NT2/D1 (cell line): ENCODE results near the gene IL1RN.
"Not testable (repeated sequence)": the region's sequence is repeated elsewhere in the genome, so short reads cannot be mapped to it uniquely, and the experiment has no call there.

Experiments used
- DNase-seq: peaks from one replicate; pipeline ENCODE4 v3.0.0-alpha.2; 2011; ENCODE audit warnings: low read depth, low spot score
- H3K27me3 ChIP-seq: 2 replicates; pipeline ENCODE4 v1.6.0; 2011; ENCODE audit warnings: mild to moderate bottlenecking; ENCODE audit not compliant: insufficient read length, insufficient read depth
- H3K36me3 ChIP-seq: 2 replicates; pipeline ENCODE4 v1.6.1; 2011; ENCODE audit warnings: mild to moderate bottlenecking, low read length, mixed read lengths; ENCODE audit not compliant: insufficient read depth, insufficient read length
- H3K4me1 ChIP-seq: 2 replicates; pipeline ENCODE4 v1.5.1; 2011; ENCODE audit not compliant: insufficient read depth, insufficient read length
- H3K4me3 ChIP-seq: 2 replicates; pipeline ENCODE4 v1.5.1; 2011; ENCODE audit warnings: low read depth; ENCODE audit not compliant: insufficient read length
- H3K9ac ChIP-seq: 2 replicates; pipeline ENCODE4 v1.6.0; 2011; ENCODE audit warnings: low read depth; ENCODE audit not compliant: insufficient read length
- H3K9me3 ChIP-seq: 2 replicates; pipeline ENCODE4 v1.5.1; 2011; ENCODE audit warnings: mild to moderate bottlenecking, low read length; ENCODE audit not compliant: insufficient read depth
- SUZ12 ChIP-seq: IDR thresholded peaks from 2 replicates; pipeline ENCODE4 v1.6.1; 2011; ENCODE audit not compliant: insufficient read length, insufficient read depth; ENCODE audit errors: extremely low read depth
- YY1 ChIP-seq: IDR thresholded peaks from 2 replicates; pipeline ENCODE4 v1.6.1; 2011; ENCODE audit not compliant: insufficient read length, insufficient read depth
- ZNF274 ChIP-seq: IDR thresholded peaks from 2 replicates; pipeline ENCODE4 v1.6.1; 2011; ENCODE audit warnings: mild to moderate bottlenecking, low read depth, low read length

Gene IL1RN

GRCh38 chr2:113084249-113085000 lies 43.0 kb upstream of the IL1RN start:
- DNase-seq, result no peak
- H3K9ac ChIP-seq, result no peak overlapping the region
- TF ChIP-seq YY1 (no peak), SUZ12 (no peak), ZNF274 (no peak)
- no peaks in the 10 kb centered on the region for H3K4me1 ChIP-seq
- H3K4me3 ChIP-seq, result no peak overlapping the region
- H3K9me3 ChIP-seq, result no peaks in the 10 kb centered on the region
- no peaks in the 10 kb centered on the region for H3K36me3 ChIP-seq
- no peaks in the 10 kb centered on the region for H3K27me3 ChIP-seq

DNA sequence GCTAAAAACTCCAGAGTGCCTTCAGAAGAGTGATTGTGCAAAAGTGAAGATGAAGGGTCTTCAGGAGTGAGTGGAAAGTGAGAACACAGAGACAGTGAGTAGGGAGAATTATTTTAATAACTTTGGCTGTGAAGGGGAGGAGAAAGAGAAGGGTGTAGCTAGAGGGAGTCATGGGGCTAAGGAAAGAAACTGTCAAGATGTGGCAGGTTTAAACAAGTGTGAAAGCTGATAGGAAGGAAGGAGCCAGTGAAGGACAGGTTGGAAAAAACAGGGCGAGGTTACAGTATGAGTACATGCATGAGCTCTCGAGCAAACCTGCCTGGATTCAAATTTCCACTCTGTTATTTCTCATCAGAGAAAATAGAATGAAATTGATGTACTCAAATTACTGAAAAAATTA lies 41.9 kb upstream of the IL1RN start:
- Histone ChIP-seq H3K9me3 (no peaks in the 10 kb centered on the region), H3K9ac (no peak overlapping the region), H3K4me1 (no peaks in the 10 kb centered on the region), H3K27me3 (no peaks in the 10 kb centered on the region), H3K4me3 (no peak overlapping the region), H3K36me3 (no peaks in the 10 kb centered on the region)
- DNase-seq, result no peak
- TF ChIP-seq YY1 (no peak), ZNF274 (no peak), SUZ12 (no peak)

- TF ChIP-seq ZNF274 (no peak), SUZ12 (no peak), YY1 (no peak)
- H3K9ac ChIP-seq, result no peak overlapping the region
- H3K4me3 ChIP-seq, result no peak overlapping the region
- H3K27me3 ChIP-seq, result no peaks in the 10 kb centered on the region
- no peaks in the 10 kb centered on the region for H3K9me3 ChIP-seq
- no peaks in the 10 kb centered on the region for H3K36me3 ChIP-seq
- DNase-seq, result no peak
- no peaks in the 10 kb centered on the region for H3K4me1 ChIP-seq
Measured at GRCh38 chr2:113088213-113088992, 39.0 kb upstream of the IL1RN start.

GRCh38 chr2:113089916-113090315 lies 37.5 kb upstream of the IL1RN start:
- TF ChIP-seq ZNF274 (no peak), SUZ12 (no peak), YY1 (no peak)
- no peaks in the 10 kb centered on the region for H3K9me3 ChIP-seq
- no peak for DNase-seq
- H3K27me3 ChIP-seq, result no peaks in the 10 kb centered on the region
- no peak overlapping the region for H3K9ac ChIP-seq
- H3K4me3 ChIP-seq, result no peak overlapping the region
- H3K36me3 ChIP-seq, result no peaks in the 10 kb centered on the region
- H3K4me1 ChIP-seq, result no peaks in the 10 kb centered on the region

DNA sequence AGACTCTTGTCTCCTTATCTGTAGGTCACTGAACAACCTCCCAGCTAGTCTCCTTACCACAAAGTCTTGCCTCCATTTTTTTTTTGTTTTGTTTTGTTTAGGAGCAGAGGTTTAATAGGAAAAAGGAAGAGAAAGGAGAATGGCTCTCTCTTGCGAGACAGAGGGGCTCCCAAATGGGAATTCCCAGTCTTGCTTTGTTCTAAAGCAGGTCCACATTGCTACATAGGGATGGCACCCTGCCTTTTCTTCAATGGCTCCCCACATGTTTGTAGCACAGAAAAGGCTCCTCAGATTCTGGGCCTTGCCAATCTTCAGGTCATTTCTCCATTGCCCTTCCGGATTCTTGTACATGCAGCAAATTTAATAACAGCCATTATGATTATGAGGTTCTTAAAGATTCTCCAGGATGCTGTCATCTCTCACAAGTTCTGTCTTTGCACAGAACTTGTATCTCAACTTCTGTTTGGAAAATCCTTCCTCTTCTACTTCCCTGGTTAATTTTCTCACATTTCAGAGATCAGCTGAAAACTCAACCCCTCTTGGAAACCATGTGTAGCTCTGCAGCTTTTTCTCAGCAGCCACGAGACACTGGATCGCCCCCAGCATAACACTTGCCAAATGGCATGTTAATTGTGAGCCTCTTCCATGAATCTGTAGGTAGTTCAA lies 36.0 kb upstream of the IL1RN start:
- Histone ChIP-seq H3K27me3 (no peaks in the 10 kb centered on the region), H3K9me3 (no peaks in the 10 kb centered on the region), H3K9ac (no peak overlapping the region), H3K4me1 (no peaks in the 10 kb centered on the region), H3K36me3 (no peaks in the 10 kb centered on the region), H3K4me3 (no peak overlapping the region)
- no peak for TF ChIP-seq ZNF274
- no peak for TF ChIP-seq YY1
- TF ChIP-seq SUZ12, result no peak
- no peak for DNase-seq

- H3K9ac ChIP-seq, result no peak overlapping the region
- no peak overlapping the region for H3K4me3 ChIP-seq
- no peak for DNase-seq
- no peaks in the 10 kb centered on the region for H3K36me3 ChIP-seq
- H3K27me3 ChIP-seq, result no peaks in the 10 kb centered on the region
- TF ChIP-seq SUZ12 (no peak), YY1 (no peak), ZNF274 (no peak)
- H3K4me1 ChIP-seq, result no peaks in the 10 kb centered on the region
- H3K9me3 ChIP-seq, result peaks cover 7% of the 10 kb centered on the region; the same call in 1 of the 2 replicates
Measured at GRCh38 chr2:113092864-113093612, 34.4 kb upstream of the IL1RN start.

DNA sequence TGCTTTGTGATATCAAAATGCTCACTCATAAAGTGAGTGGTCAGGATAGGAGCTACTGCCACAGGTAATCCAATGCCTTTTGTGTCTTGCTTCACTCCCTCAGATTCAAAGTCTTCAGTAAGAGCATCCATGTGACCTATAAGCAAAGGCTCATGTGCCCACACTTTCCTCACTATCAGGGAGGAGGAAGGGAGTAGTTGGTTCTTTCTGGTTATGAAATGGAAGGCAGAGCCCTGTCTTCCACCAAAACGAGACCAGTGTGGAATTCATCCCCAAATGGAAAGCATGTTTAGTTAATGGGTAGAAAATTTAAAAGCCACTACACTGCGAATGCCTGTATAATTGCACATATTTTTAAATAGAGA lies 33.8 kb upstream of the IL1RN start:
- TF ChIP-seq ZNF274 (no peak), YY1 (no peak), SUZ12 (no peak)
- no peaks in the 10 kb centered on the region for H3K4me1 ChIP-seq

GRCh38 chr2:113096306-113096705 lies 31.1 kb upstream of the IL1RN start:
- H3K4me3 ChIP-seq, H3K4me1 ChIP-seq, DNase-seq, H3K9me3 ChIP-seq, H3K36me3 ChIP-seq, H3K27me3 ChIP-seq, H3K9ac ChIP-seq: not testable (repeated sequence)

More for the DNA sequence above, 33.8 kb upstream of the IL1RN start:
- no peaks in the 10 kb centered on the region for H3K27me3 ChIP-seq
- no peak overlapping the region for H3K4me3 ChIP-seq
- DNase-seq, result no peak
- H3K9ac ChIP-seq, result no peak overlapping the region
- peaks cover 10% of the 10 kb centered on the region; the same call in 1 of the 2 replicates for H3K9me3 ChIP-seq
- H3K36me3 ChIP-seq, result no peaks in the 10 kb centered on the region

DNA sequence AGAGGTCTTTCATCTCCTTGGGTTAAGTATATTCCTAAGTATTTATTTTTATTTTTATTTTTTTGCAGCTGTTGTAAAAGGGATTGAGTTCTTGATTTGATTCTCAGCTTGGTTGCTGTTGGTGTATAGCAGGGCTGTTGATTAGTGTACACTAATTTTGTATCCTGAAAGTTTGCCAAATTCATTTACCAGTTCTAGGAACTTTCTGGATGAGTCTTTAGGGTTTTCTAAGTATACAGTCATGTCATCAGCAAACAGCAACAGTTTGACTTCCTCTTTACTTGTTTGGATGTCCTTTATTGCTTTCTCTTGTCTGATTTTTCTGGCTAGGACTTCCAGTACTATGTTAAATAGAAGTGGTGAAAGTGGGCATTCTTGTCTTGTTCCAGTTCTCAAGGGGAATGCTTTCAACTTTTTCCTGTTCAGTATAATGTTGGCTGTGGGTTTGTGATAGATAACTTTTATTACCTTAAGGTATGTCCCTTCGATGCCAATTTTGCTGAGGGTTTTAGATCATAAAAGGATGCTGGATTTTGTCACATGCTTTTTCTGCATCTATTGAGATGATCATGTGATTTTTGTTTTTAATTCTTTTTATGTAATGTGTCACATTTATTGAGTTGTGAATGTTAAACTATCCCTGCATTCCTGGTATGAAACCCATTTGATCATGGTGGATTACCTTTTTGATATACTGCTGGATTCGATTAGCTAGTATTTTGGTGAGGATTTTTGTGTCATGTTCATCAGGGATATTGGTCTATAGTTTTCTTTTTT lies 30.4 kb upstream of the IL1RN start:
- not testable (repeated sequence) for H3K9me3 ChIP-seq, DNase-seq, H3K4me3 ChIP-seq, H3K36me3 ChIP-seq, H3K27me3 ChIP-seq, H3K9ac ChIP-seq, H3K4me1 ChIP-seq
